Tibial nerve (tissue), 3 donors: Measurements from ENCODE around the gene WDR70.

ENCODE experiments used
- POLR2A ChIP-seq, 2 donors: fragments of 450-650 bp; IDR thresholded peaks; one replicate each; pipeline ENCODE4 v1.6.1; 2017; ENCODE audit warnings: antibody characterized with exemption in 2 of 2, mild to moderate bottlenecking in 2 of 2, moderate library complexity in 2 of 2
- TF ChIP-seq, protein P1 (sequence below), 5 experiments: fragments of 200-600 bp in 3 of 5; fragments of 450-650 bp in 2 of 5; sonication (generic) in 3 of 5; IDR thresholded peaks; one replicate each; pipeline ENCODE4 v1.5.1; 2016 to 2019; ENCODE audit warnings: antibody characterized with exemption in 5 of 5, mild to moderate bottlenecking in 3 of 5, moderate library complexity in 2 of 5

DNA sequence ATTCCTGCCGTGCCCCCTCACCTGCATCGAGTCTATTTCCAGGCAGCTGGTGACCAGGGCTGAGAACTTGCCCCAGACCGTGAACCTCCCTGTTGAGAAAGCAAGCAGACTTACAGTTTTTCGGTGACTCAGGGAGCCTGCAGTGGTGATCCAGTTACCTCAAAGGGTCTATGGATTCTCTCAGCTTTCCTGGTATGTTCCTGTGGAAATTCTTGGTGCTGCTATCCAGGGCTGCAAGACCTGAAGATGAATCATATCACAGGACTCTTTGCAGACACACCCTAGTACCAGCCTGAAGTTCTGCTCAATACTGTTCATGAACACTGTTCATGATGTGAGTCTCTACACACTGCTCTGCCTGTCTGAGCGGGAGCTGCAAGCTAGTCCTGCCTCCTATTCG, 154.7 kb downstream of the WDR70 start:
- no peak for TF ChIP-seq POLR2A (IDR thresholded peaks at IDR 0.05)
- TF ChIP-seq, protein P1, sequence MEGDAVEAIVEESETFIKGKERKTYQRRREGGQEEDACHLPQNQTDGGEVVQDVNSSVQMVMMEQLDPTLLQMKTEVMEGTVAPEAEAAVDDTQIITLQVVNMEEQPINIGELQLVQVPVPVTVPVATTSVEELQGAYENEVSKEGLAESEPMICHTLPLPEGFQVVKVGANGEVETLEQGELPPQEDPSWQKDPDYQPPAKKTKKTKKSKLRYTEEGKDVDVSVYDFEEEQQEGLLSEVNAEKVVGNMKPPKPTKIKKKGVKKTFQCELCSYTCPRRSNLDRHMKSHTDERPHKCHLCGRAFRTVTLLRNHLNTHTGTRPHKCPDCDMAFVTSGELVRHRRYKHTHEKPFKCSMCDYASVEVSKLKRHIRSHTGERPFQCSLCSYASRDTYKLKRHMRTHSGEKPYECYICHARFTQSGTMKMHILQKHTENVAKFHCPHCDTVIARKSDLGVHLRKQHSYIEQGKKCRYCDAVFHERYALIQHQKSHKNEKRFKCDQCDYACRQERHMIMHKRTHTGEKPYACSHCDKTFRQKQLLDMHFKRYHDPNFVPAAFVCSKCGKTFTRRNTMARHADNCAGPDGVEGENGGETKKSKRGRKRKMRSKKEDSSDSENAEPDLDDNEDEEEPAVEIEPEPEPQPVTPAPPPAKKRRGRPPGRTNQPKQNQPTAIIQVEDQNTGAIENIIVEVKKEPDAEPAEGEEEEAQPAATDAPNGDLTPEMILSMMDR (IDR thresholded peaks at IDR 0.05) = no peak
